NCI-H524 treated with DMSO at 0.1 percent for 48 hours (cell line): Measurements from ENCODE around the gene CAST.
"Not testable (repeated sequence)": the region's sequence is repeated elsewhere in the genome, so short reads cannot be mapped to it uniquely, and the experiment has no call there.

Experiments used
- DNase-seq: peaks from one replicate; lab custom pipeline; 2025; lab: John Stamatoyannopoulos, UW

The CAST gene

DNA sequence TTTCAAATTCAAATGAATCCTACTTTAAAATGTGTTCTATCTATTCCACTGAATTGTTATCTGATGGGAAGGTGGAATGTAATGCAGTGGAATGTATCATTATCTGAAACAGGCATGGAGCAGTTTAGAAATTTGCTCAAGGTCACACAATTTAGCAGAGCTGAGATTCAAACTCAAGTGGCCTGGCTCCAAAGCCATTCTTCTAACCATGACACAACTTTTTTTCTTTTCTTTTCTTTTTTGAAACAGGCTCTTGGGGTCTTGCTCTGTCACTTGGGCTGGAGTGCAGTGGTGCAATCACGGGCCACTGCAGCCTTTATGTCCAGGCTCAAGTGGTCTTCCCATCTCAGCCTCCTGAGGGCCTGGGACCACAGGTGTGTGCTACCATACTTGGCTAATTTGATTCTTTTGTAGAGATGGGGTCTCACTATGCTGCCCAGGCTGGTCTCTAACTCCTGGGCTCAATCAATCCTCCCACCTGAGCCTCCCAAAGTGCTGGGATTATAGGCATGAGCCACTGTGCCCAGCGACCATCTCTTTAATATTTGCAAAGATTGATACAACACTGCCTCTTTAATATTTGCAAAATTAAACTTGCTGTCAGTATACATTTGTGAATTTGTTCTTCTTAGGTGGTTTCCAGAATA, 50.0 kb downstream of the CAST start:
- no peak for DNase-seq

DNA sequence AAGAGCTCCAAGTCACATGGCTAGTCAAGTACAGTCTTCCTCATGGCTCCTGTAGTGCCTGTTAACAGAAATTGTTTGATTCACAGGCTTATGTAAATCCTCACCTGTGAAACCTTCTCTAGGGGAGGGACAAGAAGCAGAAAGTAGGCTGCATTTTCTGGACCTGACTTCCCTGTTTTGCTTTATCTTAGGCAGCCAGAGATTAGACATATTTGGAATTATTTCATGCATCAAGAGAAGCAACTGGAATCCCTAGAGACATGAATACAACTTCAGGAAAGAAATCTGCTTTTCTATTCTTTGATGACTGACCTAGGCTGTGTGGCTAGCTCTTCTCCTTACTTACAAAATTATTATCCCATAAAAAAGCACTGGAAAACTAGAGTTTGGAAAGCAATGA, 52.3 kb downstream of the CAST start:
- no peak for DNase-seq

DNA sequence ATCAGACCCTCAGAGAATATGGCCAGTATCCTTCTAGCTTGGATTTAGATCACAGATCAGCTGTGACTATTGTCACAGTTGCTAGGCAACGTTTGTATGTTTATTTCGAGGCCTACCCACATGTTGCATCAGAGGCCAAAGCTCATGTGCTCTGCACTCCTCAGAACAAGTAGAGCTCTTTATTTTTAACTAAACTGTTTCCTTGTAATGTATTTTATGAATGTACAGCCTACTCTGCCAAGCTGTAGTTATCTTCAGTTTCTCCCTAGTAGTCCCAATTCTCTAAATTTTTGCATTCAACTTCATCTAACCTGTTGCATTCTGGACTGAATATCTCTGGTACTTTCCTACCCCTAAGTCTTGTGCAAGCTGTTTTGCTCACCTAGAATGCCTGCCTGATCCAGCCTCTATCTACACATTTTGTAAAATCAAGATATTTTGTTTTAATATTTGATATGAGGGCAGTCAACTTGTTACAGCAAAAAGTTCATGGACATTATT, 52.8 kb downstream of the CAST start:
- no peak for DNase-seq

DNA sequence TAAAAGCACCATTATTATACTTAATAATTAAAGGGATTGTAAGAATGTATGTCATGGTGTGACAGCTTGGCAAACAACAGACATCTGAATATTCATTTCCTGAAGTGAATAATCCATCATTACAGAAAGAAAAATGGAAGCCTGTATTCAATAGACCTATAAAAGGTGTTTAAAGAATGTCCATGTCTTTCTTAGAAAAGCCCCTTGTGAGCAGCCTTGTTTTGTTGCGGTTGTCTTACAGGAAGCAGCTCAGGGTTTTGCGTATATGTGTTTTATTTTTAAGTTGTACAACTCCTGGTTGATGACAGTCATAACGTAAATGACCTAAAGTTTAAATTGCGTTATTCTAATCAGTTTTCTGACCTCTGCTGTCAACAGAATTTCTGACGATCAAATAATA, 53.8 kb downstream of the CAST start:
- DNase-seq: no peak

DNA sequence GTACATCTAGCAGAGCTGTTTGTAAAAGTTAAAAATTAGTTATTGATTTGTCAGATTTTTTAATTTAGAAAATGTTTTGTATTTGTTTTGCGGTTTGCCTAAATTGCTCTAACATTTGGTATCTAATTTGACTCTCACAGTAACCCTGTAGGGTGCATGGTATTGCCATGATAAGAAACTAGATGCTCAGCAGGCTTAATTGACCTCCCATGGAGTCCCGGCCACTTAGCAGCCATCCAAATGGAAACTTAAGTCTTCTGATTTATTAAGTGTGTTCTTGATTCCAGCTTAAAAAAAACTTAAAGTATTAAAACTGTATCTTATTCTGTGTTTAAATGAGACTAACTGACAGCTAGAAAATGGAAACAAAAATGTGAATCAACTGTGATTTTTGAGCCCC, 54.5 kb downstream of the CAST start:
- DNase-seq: no peak

- DNase-seq: no peak
These were observed 55.7 kb downstream of the CAST start for GRCh38 chr5:96717874-96718273.

- no peak for DNase-seq
These were observed 56.5 kb downstream of the CAST start for GRCh38 chr5:96718635-96719077.

DNA sequence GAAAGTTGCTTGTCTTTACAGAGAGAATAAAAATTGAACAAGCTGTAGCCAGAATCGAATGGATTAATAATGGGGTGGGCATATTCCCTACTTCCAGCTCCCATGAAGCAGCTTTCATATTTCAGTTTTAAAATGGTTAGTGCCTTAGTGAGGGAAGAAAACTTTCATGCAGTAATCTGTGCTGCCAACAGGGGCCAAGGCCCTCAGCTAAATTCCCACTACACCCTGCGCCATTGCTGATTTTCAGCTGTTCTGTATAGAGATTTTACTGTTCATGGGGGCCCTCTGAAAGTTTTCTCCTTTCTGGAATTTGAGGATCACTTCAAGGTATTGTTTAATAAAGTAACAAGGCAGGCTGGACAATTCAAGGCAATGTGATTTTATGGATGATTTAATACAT, 58.2 kb downstream of the CAST start:
- no peak for DNase-seq

- peak; percentile 98 for DNase-seq
These were observed 59.3 kb downstream of the CAST start for GRCh38 chr5:96721351-96721977.

DNA sequence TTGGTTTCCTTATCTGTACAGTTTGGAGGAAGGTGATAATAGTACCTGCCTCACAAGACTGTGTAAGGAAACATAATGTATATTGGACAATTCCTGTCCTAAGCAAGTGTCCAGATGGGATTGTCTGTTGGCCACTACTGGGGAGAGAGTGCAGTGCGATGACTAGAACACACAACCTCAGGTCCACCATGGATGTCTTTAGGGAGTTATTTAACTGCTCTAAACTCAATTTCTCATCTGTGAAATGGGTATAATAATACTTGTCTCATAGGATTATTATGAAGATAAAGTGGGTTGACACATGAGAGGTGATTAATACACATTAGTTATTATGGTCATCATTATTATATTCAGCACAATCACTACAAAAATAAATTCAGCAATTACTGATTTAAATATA, 63.1 kb downstream of the CAST start:
- DNase-seq: no peak

GRCh38 chr5:96726802-96727201, 64.6 kb downstream of the CAST start:
- DNase-seq: no peak

GRCh38 chr5:96729156-96729555, 67.0 kb downstream of the CAST start:
- DNase-seq: no peak

DNA sequence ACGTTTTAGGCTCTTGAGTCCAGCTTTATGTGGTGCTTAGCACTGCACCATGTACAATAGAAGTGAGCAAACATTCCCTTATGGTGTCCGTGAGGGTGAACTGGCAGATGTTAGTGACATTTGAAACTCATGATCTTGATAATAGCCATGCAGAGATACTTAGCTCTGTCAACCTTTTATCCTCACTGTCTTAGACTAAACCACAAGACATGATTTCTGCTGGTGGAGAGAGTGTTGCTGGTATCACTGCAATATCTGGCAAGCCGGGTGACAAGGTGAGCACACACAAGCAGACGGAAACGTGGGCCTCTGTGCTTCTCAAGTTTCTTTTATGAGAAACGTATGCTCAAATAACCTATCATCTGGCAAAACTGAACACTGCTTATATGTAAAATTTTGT, 68.4 kb downstream of the CAST start:
- peak; percentile 87 for DNase-seq

DNA sequence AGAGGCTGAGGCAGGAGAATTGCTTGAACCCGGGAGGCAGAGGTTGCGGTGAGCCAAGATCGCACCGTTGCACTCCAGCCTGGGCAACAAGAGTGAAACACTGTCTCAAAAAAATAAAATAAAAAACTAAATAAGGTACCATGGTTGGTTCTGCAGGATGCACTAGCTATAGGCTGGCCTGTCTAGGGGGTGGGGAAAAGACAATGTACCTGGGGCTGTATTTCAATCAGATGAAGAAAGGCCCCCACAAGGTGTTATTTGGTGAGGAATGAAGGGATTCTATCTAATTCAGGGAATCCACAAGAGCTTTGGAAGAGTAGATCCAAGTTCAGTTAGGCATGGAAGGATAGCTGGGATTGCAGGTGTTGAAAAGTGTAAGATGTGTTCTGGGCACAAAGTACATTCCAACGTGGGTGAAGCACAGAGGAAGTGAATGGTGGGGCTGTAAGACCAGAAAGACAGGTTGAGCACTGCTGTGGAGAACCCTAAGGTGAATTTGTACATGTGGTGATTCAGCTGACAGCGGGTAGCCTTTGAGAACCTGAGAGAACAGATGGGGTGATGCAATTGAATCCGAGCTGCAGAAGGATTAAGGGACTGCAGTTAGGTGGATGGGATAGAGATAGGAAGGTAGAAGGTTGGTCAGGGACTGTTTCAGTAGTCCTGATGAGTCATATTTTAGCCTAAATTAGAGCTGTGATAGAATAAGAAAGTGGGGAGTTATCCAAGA, 71.8 kb downstream of the CAST start:
- peak; percentile 72 for DNase-seq

DNA sequence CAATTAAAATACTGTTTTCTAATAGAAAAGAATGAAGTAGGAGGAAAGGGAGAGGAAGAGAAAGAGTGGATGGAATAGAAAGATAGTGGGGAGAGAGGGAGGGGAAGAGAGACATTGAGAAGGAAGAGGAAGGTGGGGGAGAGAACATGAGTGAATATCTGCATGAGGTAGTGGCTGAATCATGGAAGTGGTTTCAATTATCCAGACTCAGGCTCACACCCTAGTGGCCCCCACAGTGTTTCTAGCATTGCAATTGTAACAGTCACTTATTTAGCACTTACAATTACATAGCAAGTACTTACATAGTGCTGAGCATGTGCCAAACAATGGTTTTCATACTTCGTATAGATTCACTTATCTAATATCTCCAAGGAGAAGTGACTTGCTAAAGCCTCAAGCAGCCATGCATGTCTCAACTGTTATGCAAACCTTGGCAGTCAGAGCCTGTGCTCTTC, 72.7 kb downstream of the CAST start:
- DNase-seq: no peak

- no peak for DNase-seq
These were observed 74.8 kb downstream of the CAST start for GRCh38 chr5:96736937-96737336.

GRCh38 chr5:96741106-96741505, 78.9 kb downstream of the CAST start:
- DNase-seq: no peak

DNA sequence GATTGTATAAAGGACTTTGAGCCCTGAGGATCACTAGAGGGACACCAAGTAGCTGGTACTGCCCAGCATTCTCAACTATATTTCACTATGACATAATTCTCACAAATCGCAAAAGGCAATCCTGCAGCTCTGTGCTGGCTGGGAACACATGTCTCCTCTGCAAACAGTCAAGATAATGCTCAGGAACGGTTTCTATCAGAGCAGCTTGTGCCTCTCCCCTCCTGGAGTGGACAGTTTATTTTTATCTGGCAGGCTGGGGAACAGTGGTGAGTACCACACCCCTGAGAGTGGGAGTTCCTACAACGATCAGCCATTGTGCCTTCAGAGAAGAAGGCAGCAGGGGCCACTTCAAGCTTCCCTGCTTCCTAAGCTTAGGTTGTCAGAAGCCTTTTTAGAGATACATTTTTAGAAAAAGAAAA, 79.7 kb downstream of the CAST start:
- DNase-seq: no peak

- DNase-seq: no peak
These were observed 80.4 kb downstream of the CAST start for GRCh38 chr5:96742538-96742937.

DNA sequence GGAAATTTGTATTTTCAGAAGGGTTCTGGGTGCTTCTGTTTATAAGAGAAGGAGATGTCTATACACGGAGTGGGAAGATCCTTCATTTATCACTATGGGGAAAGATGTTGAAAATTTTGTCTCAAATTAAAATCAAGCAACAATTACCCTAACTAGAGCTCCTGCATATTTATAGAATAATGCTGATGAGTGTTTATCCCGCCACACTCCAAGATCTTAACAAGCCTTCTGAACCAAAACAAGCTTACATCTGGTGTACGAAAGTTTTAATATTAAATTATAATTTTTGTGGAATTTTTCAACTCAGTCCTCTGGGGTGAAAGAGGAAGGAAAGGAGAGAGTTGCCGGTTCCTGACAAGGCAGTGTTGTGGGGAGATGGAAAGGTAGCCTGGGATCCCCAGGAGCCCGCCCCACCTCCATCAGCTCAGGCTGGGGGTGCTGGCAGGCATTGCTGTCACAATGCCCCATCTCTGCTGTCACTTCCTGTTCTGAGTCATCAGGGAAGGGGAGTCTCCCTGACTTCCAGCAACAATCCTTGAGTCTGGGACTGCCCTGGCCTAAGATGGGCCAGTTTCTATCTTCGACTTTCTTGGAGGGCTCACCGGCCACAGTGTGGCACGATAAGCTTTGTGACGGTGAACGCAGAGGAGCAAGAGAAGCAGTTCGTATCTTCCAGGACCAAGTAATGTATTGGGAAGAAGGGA, 81.0 kb downstream of the CAST start:
- no peak for DNase-seq

DNA sequence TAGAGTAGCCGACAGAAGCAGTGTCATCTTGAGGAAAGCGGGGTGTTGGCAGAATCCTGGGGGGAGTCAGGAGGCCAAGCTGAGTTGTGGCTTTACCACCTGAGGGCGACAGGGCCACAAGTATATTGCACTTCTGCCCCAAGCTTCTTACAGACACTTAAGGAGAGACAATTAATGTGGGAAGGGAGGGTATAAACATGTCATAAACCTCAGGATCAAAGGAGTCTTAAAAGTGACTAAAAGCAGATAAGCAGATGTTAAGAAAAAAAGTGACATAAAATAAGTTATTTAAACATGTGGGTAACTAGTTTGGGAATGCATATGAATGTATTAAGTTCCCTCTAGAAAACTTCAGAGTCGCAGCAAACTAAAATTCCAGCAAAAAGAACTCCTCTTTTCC, 81.6 kb downstream of the CAST start:
- DNase-seq: no peak

- DNase-seq: not testable (repeated sequence)
These were observed 82.0 kb downstream of the CAST start for GRCh38 chr5:96744218-96744617.
